ENCODE data around the gene ENTREP1.

- TF ChIP-seq BACH2 (CRISPR knock-in tag; IDR thresholded peaks at IDR 0.05; ENCODE audit: borderline replicate concordance) (no peak), TCF4 (CRISPR knock-in tag; IDR thresholded peaks at IDR 0.05; ENCODE audit: borderline replicate concordance) (no peak), CREB5 (CRISPR knock-in tag; IDR thresholded peaks at IDR 0.05; ENCODE audit: low read depth) (no peak), POU6F1 (CRISPR knock-in tag; IDR thresholded peaks at IDR 0.05; ENCODE audit: borderline replicate concordance, low read depth) (no peak), RARB (CRISPR knock-in tag; IDR thresholded peaks at IDR 0.05) (no peak), TSHZ2 (CRISPR knock-in tag; IDR thresholded peaks at IDR 0.05) (no peak), GLIS3 (CRISPR knock-in tag; IDR thresholded peaks at IDR 0.05) (no peak)
Observed at GRCh38 chr9:69397384-69398214, 72.6 kb downstream of the ENTREP1 start.
